ENCODE data around the gene PDXK. TPM values are rescaled to one million over a fixed set of nuclear protein-coding genes. Genes with fewer than 3 reads are reported as not detected.
A peak's percentile ranks its signal among the peaks of the same experiment; 100 is the strongest.

Gene PDXK
- polyA plus RNA-seq, 3 donors: 62.6 to 231 (median 63.7) TPM

GRCh38 chr21:43717967-43718871 lies 710 bp upstream of the PDXK start:
- no peak overlapping the region for H3K27ac ChIP-seq (ENCODE audit: low read depth, low read length)
- 25 to 33% (median 27%) methylated on average over 54 to 70 of the region's 70 CpGs for WGBS, 3 donors

GRCh38 chr21:43719748-43720538 lies 1.0 kb downstream of the PDXK start:
- peak overlapping the region; percentile 19 for H3K27ac ChIP-seq (ENCODE audit: low read depth, low read length)
- WGBS, 3 donors: 8 to 12% (median 11%) methylated on average over 46 to 49 of the region's 49 CpGs

GRCh38 chr21:43720539-43721166 lies 1.7 kb downstream of the PDXK start:
- H3K27ac ChIP-seq (ENCODE audit: low read depth, low read length): no peak overlapping the region

GRCh38 chr21:43721206-43721605 lies 2.3 kb downstream of the PDXK start:
- no peak overlapping the region for H3K27ac ChIP-seq (ENCODE audit: low read depth, low read length)
- WGBS, 3 donors: 52 to 89% (median 85%) methylated on average over 4 of the region's 4 CpGs

More at GRCh38 chr21:43720539-43721166, 1.7 kb downstream of the PDXK start:
- WGBS, 3 donors: 53 to 86% (median 82%) methylated on average over 15 to 16 of the region's 16 CpGs

- WGBS, 3 donors: 46 to 70% (median 54%) methylated on average over 3 of the region's 3 CpGs
- H3K27ac ChIP-seq (ENCODE audit: low read depth, low read length): no peak overlapping the region
Observed at GRCh38 chr21:43721939-43722338, 3.0 kb downstream of the PDXK start.

- no peak overlapping the region for H3K27ac ChIP-seq (ENCODE audit: low read depth, low read length)
- 43 to 92% (median 85%) methylated on average over 12 of the region's 12 CpGs for WGBS, 3 donors
Observed at GRCh38 chr21:43723648-43724047, 4.7 kb downstream of the PDXK start.

GRCh38 chr21:43726686-43727518 lies 8.0 kb downstream of the PDXK start:
- WGBS, 3 donors: 34 to 49% (median 35%) methylated on average over 21 of the region's 21 CpGs

GRCh38 chr21:43727519-43728153 lies 8.7 kb downstream of the PDXK start:
- no peak overlapping the region for H3K27ac ChIP-seq (ENCODE audit: low read depth, low read length)
- WGBS, 3 donors: 37 to 49% (median 48%) methylated on average over 10 of the region's 10 CpGs

More at GRCh38 chr21:43726686-43727518, 8.0 kb downstream of the PDXK start:
- H3K27ac ChIP-seq (ENCODE audit: low read depth, low read length): no peak overlapping the region

GRCh38 chr21:43728154-43728466 lies 9.2 kb downstream of the PDXK start:
- no peak overlapping the region for H3K27ac ChIP-seq (ENCODE audit: low read depth, low read length)
- 21 to 44% (median 23%) methylated on average over 7 of the region's 7 CpGs for WGBS, 3 donors

GRCh38 chr21:43728467-43729390 lies 9.8 kb downstream of the PDXK start:
- WGBS, 3 donors: 11 to 31% (median 14%) methylated on average over 52 to 59 of the region's 59 CpGs
- peak overlapping the region; percentile 11 for H3K27ac ChIP-seq (ENCODE audit: low read depth, low read length)

- WGBS, 3 donors: 40 to 71% (median 70%) methylated on average over 6 of the region's 6 CpGs
- H3K27ac ChIP-seq (ENCODE audit: low read depth, low read length): no peak overlapping the region
Observed at GRCh38 chr21:43731476-43731875, 12.5 kb downstream of the PDXK start.

- 60 to 69% (median 67%) methylated on average over 23 of the region's 23 CpGs for WGBS, 3 donors
- H3K27ac ChIP-seq (ENCODE audit: low read depth, low read length): no peak overlapping the region
Observed at GRCh38 chr21:43731891-43732711, 13.2 kb downstream of the PDXK start.

GRCh38 chr21:43733060-43733459 lies 14.1 kb downstream of the PDXK start:
- 51 to 59% (median 58%) methylated on average over 10 of the region's 10 CpGs for WGBS, 3 donors
- no peak overlapping the region for H3K27ac ChIP-seq (ENCODE audit: low read depth, low read length)

- WGBS, 3 donors: 58 to 67% (median 64%) methylated on average over 15 of the region's 15 CpGs
- H3K27ac ChIP-seq (ENCODE audit: low read depth, low read length): no peak overlapping the region
Observed at GRCh38 chr21:43733529-43734071, 14.7 kb downstream of the PDXK start.

- H3K27ac ChIP-seq (ENCODE audit: low read depth, low read length): no peak overlapping the region
- WGBS, 3 donors: 51 to 74% (median 70%) methylated on average over 25 of the region's 25 CpGs
Observed at GRCh38 chr21:43734131-43734927, 15.4 kb downstream of the PDXK start.

Measured in adipose tissue (tissue), 3 donors.